A549 (cell line): Measurements from ENCODE around the gene OLIG1. TPM values are rescaled to one million over a fixed set of nuclear protein-coding genes. Genes with fewer than 3 reads are reported as not detected.

Source experiments
- ATAC-seq, 2 experiments: fragments of 200-7000 bp in 1 of 2; fragments of >200 bp in 1 of 2; cut with Nextera tagmentation in 1 of 2; cut with Tn5 transposase in 1 of 2; 3 replicates each; pipeline versions ENCODE4 v1.8.0 to v1.9.1; 2018 to 2020; ENCODE audit warnings: mild to moderate bottlenecking in 1 of 2, moderate library complexity in 1 of 2
- CTCF ChIA-PET: fragments of 300-600 bp; sonication (Branson Sonifier 250); formaldehyde crosslinking; extraction: SDS; loops from one replicate; lab custom pipeline; 2021; ENCODE audit warnings: antibody characterized with exemption, inconsistent platforms; lab: Yijun Ruan, JAX
- POLR2A ChIA-PET: fragments of 350-600 bp; formaldehyde crosslinking; extraction: SDS; loops from one replicate; lab custom pipeline; 2021; ENCODE audit warnings: antibody characterized with exemption, inconsistent platforms; lab: Yijun Ruan, JAX
- DNase-seq, 2 experiments: peaks; one replicate each; pipeline versions ENCODE4 v3.0.0 to v3.0.0-alpha.2; 2011 to 2016; ENCODE audit warnings: low read depth in 1 of 2, low spot score in 1 of 2
- FAIRE-seq: peaks from 2 replicates; lab custom pipeline; 2011; peaks lifted over from hg19 to GRCh38; lab: Jason Lieb, UNC
- H3K27ac ChIP-seq, 2 experiments: fragments of >200 bp; sonication (Bioruptor Twin); formaldehyde crosslinking; 3 replicates each; pipeline ENCODE4 v1.5.1; 2016 to 2017
- H3K4me1 ChIP-seq: fragments of >200 bp; sonication (Bioruptor Twin); formaldehyde crosslinking; 3 replicates; pipeline ENCODE4 v1.6.1; 2016
- H3K4me2 ChIP-seq: fragments of >200 bp; sonication (Bioruptor Twin); formaldehyde crosslinking; 3 replicates; pipeline ENCODE4 v1.6.1; 2016
- H3K4me3 ChIP-seq: fragments of >200 bp; sonication (Bioruptor Twin); formaldehyde crosslinking; 3 replicates; pipeline ENCODE4 v1.5.1; 2016
- H3K9me3 ChIP-seq: fragments of >200 bp; sonication (Bioruptor Twin); formaldehyde crosslinking; 3 replicates; pipeline ENCODE4 v1.6.1; 2016
- CBX8 ChIP-seq: fragments of 200-600 bp; sonication (generic); IDR thresholded peaks from 2 replicates; pipeline ENCODE4 v1.6.1; 2016
- CEBPB ChIP-seq, 2 experiments: fragments of >200 bp in 1 of 2; sonication (Bioruptor Twin) in 1 of 2; formaldehyde crosslinking in 1 of 2; IDR thresholded peaks; 2 replicates each; pipeline ENCODE4 v1.6.1; 2012 to 2016
- CHD2 ChIP-seq: fragments of 150-350 bp; IDR thresholded peaks from 2 replicates; pipeline ENCODE4 v1.6.1; 2014; ENCODE audit warnings: low read length; ENCODE audit not compliant: partially characterized antibody
- EHMT2 ChIP-seq: fragments of 200-600 bp; sonication (generic); IDR thresholded peaks from 2 replicates; pipeline ENCODE4 v1.6.1; 2016; ENCODE audit warnings: antibody characterized with exemption, low read depth, mild to moderate bottlenecking, moderate library complexity
- ELK1 ChIP-seq: fragments of 150-350 bp; IDR thresholded peaks from 2 replicates; pipeline ENCODE4 v1.6.1; 2014; ENCODE audit warnings: low read depth, mild to moderate bottlenecking, low read length
- EP300 ChIP-seq, 2 experiments: fragments of >200 bp; sonication (Bioruptor Twin); formaldehyde crosslinking; IDR thresholded peaks; 2 replicates in 1 of 2; 3 replicates in 1 of 2; pipeline ENCODE4 v1.6.1; 2016 to 2017
- FOSB ChIP-seq: fragments of 250-450 bp; sonication (Bioruptor Pico); IDR thresholded peaks from 2 replicates; pipeline ENCODE4 v1.5.0; 2020; ENCODE audit warnings: mild to moderate bottlenecking, moderate library complexity
- FOXS1 ChIP-seq: fragments of 250-450 bp; sonication (Bioruptor Pico); IDR thresholded peaks from 2 replicates; pipeline ENCODE4 v1.5.0; 2020; ENCODE audit warnings: mild to moderate bottlenecking, moderate library complexity
- HES2 ChIP-seq: fragments of >200 bp; sonication (Bioruptor Twin); formaldehyde crosslinking; IDR thresholded peaks from 2 replicates; pipeline ENCODE4 v1.6.1; 2016
- HOXB13 ChIP-seq: fragments of 250-450 bp; sonication (Bioruptor Pico); IDR thresholded peaks from 2 replicates; pipeline ENCODE4 v1.5.0; 2020; ENCODE audit warnings: low read depth, mild to moderate bottlenecking, moderate library complexity
- KDM1A ChIP-seq: fragments of 200-600 bp; sonication (generic); IDR thresholded peaks from 2 replicates; pipeline ENCODE4 v1.6.1; 2016; ENCODE audit warnings: low read depth, mild to moderate bottlenecking
- MAFK ChIP-seq: fragments of 450-650 bp; IDR thresholded peaks from 2 replicates; pipeline ENCODE4 v1.6.1; 2014; ENCODE audit not compliant: partially characterized antibody
- MAZ ChIP-seq: fragments of 150-350 bp; IDR thresholded peaks from 2 replicates; pipeline ENCODE4 v1.6.1; 2014; ENCODE audit warnings: antibody characterized with exemption, low read depth, low read length, borderline replicate concordance
- MYC ChIP-seq: IDR thresholded peaks from 2 replicates; pipeline ENCODE4 v1.6.1; 2012; ENCODE audit warnings: mild to moderate bottlenecking, inconsistent platforms, low read length, improper control_type of control experiment, borderline replicate concordance
- NFE2L2 ChIP-seq: fragments of 150-350 bp; conservative IDR thresholded peaks from 2 replicates; pipeline ENCODE4 v1.6.1; 2014; ENCODE audit warnings: low read length
- NR3C1 ChIP-seq: fragments of >200 bp; sonication (Bioruptor Twin); formaldehyde crosslinking; IDR thresholded peaks from 3 replicates; pipeline ENCODE4 v1.6.1; 2017
- PHF8 ChIP-seq: fragments of 200-600 bp; sonication (generic); IDR thresholded peaks from 2 replicates; pipeline ENCODE4 v1.6.1; 2016; ENCODE audit warnings: low read depth, mild to moderate bottlenecking, antibody characterized with exemption, moderate library complexity, borderline replicate concordance
- POLR2AphosphoS2 ChIP-seq: conservative IDR thresholded peaks from 2 replicates; pipeline ENCODE4 v1.6.1; 2012; ENCODE audit warnings: low read length, improper control_type of control experiment, inconsistent platforms
- RARB ChIP-seq: fragments of 250-450 bp; sonication (Bioruptor Pico); IDR thresholded peaks from 2 replicates; pipeline ENCODE4 v1.8.0; 2021; ENCODE audit warnings: mild to moderate bottlenecking, moderate library complexity
- SMC3 ChIP-seq: fragments of >200 bp; sonication (Bioruptor Twin); formaldehyde crosslinking; IDR thresholded peaks from 3 replicates; pipeline ENCODE4 v1.6.1; 2018; ENCODE audit warnings: inconsistent platforms
- TFCP2L1 ChIP-seq: fragments of 250-450 bp; sonication (Bioruptor Pico); IDR thresholded peaks from 2 replicates; pipeline ENCODE4 v1.5.0; 2021; ENCODE audit warnings: mild to moderate bottlenecking
- TP53 ChIP-seq: fragments of 250-450 bp; sonication (Bioruptor Pico); IDR thresholded peaks from 2 replicates; pipeline ENCODE4 v1.5.0; 2021; ENCODE audit warnings: mild to moderate bottlenecking, moderate library complexity
- ZFP36 ChIP-seq: fragments of 450-650 bp; IDR thresholded peaks from 2 replicates; pipeline ENCODE4 v1.6.1; 2014; ENCODE audit warnings: borderline replicate concordance; ENCODE audit not compliant: partially characterized antibody
- WGBS: methylation state at CpG from one replicate; pipeline ENCODE4 v1.1.6; 2017; ENCODE audit errors: missing lambda C conversion rate; 5-methylcytosine and 5-hydroxymethylcytosine counted together
- polyA plus RNA-seq, 4 experiments: library from polyadenylated mRNA; depleted of rRNA in 3 of 4; stranded (reverse); fragments of >200 nt; fragmentation: RNase III in 1 of 4; extraction: RNeasy Plus Mini Kit Qiagen cat#74134 plus additional on column Dnase treatment in 1 of 4; gene quantifications; 2 replicates in 3 of 4; 3 replicates in 1 of 4; pipeline ENCODE4 v1.2.3, GENCODE V29; 2011 to 2017
- TF ChIP-seq, protein P1 (sequence below): fragments of 200-600 bp; sonication (generic); IDR thresholded peaks from 2 replicates; pipeline ENCODE4 v1.6.1; 2016; ENCODE audit warnings: antibody characterized with exemption, mild to moderate bottlenecking, moderate library complexity
- TF ChIP-seq, protein P2 (sequence below): IDR thresholded peaks from 2 replicates; pipeline ENCODE4 v1.6.1; 2012

The OLIG1 gene
- polyA plus RNA-seq, 2 of the 4 experiments (the other 2 are of a cell fraction): not detected

- FAIRE-seq (no peak), ATAC-seq (no peak), DNase-seq (no peak)
- ChIA-PET CTCF (interaction anchor here (1.0 to 1.8 kb wide), 4 partner anchors 19 to 272 kb away, joined by 3 to 7 read pairs (median 4); no protein-coding TSS in a partner anchor), POLR2A (no interaction called here)
- Histone ChIP-seq H3K4me3 (no peak overlapping the region), H3K4me1 (no peaks in the 10 kb centered on the region), H3K9me3 (no peaks in the 10 kb centered on the region), H3K27ac (no peak overlapping the region), H3K4me2 (no peak overlapping the region)
- TF ChIP-seq NR3C1 (no peak), TP53 (CRISPR knock-in tag) (no peak), CHD2 (no peak), HES2 (no peak), TFCP2L1 (no peak), FOSB (CRISPR knock-in tag) (no peak), HOXB13 (CRISPR knock-in tag) (no peak), PHF8 (no peak), MYC (no peak), RARB (CRISPR knock-in tag) (no peak), ELK1 (no peak), ZFP36 (no peak)
- 38% methylated on average over 4 of the region's 4 CpGs for WGBS
These were observed 38.3 kb downstream of the OLIG1 start for GRCh38 chr21:33108228-33108627.

DNA sequence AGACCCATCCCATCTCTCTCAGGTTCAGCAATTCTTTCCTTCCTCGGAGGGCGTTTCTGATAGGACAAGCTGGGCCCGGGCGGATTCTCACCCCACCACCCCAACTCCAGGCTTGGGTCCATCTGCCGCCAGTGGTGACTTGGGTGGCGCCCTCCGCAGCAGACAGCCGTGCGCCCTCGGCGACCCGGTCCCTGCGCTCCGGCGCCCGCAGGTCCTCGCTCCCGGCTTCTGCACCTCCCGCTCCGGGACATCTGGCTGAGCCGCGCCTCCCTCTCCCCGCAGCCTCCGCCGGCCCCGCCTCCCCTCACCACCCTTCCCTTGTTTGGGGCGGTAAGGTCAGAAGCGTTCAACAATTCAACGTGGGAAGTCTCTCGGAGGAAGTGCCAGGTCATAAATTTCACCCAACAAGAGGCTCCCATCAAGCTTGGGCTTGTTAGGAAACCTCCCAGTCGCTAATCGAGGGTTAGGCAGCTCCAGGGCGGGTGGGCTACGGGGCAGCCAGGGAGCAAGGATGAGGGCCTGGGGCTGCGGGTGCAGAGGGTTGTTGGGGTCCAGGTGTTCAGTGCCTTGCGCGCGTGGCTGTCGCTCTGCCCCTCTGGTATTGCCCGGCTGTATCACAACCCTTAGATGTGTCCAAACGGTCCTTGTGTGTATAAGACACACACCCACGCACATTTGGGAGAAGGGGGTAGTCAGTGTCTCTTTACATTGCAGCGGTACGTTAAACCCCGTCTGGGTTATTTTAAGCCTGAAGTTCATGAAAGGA lies 39.8 kb downstream of the OLIG1 start:
- no peak for FAIRE-seq
- Histone ChIP-seq H3K9me3 (no peaks in the 10 kb centered on the region), H3K4me1 (no peaks in the 10 kb centered on the region), H3K27ac (no peak overlapping the region), H3K4me2 (peak overlapping the region; percentile 76), H3K4me3 (peak overlapping the region; percentile 22; the same call in 1 of the 3 replicates)
- peak; percentile 50 to 55; a peak in 4 of 6 replicates for ATAC-seq
- no peak for TF ChIP-seq CEBPB (IDR thresholded peaks at IDR 0.05)
- no peak for TF ChIP-seq EP300 (IDR thresholded peaks at IDR 0.05)
- TF ChIP-seq PHF8: no peak
- no peak for TF ChIP-seq MAZ
- no peak for TF ChIP-seq POLR2AphosphoS2
- no peak for TF ChIP-seq NFE2L2
- no peak for TF ChIP-seq SMC3
- TF ChIP-seq HES2: no peak
- no peak for TF ChIP-seq KDM1A
- no peak for TF ChIP-seq CBX8
- no peak for TF ChIP-seq EHMT2
- no peak for TF ChIP-seq MYC
- POLR2A ChIA-PET: no interaction called here
- WGBS: 20% methylated on average over 10 of the region's 45 CpGs
- CTCF ChIA-PET: interaction anchor here (1.5 to 1.8 kb wide), 3 partner anchors 18 to 169 kb away, joined by 3 to 7 read pairs (median 3); no protein-coding TSS in a partner anchor
- DNase-seq: no peak

DNA sequence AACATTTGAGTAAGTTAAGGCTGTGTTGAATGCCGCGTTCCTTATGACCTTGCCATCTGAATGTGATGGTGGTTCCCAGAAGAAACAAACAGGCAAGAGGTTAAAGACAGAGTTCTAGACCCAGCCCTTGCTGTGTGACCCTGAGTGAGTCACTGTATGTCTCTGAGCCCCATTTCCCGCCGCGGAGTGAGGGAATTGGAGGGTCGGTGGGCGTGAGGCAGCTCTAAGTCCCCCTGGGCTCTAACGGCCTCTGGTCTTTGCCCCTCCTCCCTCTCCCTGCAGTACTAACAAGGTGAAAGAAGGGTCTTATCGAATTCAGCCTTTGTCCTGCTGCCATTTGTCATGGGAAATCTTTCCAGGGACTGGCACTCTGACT lies 40.4 kb downstream of the OLIG1 start:
- no peak overlapping the region for H3K27ac ChIP-seq
- ChIA-PET POLR2A (no interaction called here), CTCF (no interaction called here)
- no peak overlapping the region for H3K4me3 ChIP-seq
- no peak for DNase-seq
- FAIRE-seq: no peak
- 58% methylated on average over 7 of the region's 9 CpGs for WGBS
- no peaks in the 10 kb centered on the region for H3K4me1 ChIP-seq
- no peak for ATAC-seq
- no peak for TF ChIP-seq SMC3
- TF ChIP-seq, protein P1, sequence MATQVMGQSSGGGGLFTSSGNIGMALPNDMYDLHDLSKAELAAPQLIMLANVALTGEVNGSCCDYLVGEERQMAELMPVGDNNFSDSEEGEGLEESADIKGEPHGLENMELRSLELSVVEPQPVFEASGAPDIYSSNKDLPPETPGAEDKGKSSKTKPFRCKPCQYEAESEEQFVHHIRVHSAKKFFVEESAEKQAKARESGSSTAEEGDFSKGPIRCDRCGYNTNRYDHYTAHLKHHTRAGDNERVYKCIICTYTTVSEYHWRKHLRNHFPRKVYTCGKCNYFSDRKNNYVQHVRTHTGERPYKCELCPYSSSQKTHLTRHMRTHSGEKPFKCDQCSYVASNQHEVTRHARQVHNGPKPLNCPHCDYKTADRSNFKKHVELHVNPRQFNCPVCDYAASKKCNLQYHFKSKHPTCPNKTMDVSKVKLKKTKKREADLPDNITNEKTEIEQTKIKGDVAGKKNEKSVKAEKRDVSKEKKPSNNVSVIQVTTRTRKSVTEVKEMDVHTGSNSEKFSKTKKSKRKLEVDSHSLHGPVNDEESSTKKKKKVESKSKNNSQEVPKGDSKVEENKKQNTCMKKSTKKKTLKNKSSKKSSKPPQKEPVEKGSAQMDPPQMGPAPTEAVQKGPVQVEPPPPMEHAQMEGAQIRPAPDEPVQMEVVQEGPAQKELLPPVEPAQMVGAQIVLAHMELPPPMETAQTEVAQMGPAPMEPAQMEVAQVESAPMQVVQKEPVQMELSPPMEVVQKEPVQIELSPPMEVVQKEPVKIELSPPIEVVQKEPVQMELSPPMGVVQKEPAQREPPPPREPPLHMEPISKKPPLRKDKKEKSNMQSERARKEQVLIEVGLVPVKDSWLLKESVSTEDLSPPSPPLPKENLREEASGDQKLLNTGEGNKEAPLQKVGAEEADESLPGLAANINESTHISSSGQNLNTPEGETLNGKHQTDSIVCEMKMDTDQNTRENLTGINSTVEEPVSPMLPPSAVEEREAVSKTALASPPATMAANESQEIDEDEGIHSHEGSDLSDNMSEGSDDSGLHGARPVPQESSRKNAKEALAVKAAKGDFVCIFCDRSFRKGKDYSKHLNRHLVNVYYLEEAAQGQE: no peak
- TF ChIP-seq, protein P2, sequence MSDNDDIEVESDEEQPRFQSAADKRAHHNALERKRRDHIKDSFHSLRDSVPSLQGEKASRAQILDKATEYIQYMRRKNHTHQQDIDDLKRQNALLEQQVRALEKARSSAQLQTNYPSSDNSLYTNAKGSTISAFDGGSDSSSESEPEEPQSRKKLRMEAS: no peak
- TF ChIP-seq FOXS1 (CRISPR knock-in tag): no peak
- TF ChIP-seq MAFK: no peak
- H3K9me3 ChIP-seq: no peaks in the 10 kb centered on the region
- no peak overlapping the region for H3K4me2 ChIP-seq
